ENCODE data around the gene ACTR1A. TPM values are rescaled to one million over a fixed set of nuclear protein-coding genes. Genes with fewer than 3 reads are reported as not detected.

ACTR1A gene
- total RNA-seq, 1 experiment from 2014 or later: 82.1 TPM

DNA sequence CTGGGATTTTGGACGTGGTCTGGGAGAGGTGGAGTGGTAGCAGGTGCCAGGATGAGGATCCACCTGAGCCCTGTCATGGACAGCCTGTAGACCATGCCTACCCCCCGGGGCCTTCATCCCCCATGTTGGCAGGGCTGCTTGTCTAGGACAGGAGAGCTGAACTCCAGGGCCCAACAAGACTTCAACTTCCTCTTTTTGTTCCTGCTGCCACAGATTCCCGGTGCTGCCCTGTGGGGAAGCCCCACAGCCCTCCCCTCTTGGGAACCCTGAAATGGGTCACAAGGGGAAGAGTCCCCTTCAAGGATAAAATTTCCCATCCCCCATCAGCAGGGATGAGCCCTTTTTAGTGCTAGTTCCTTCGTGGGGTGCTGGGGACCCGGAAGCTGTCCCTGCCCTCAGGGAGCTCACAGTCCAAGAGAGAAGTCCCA, 68.9 kb downstream of the ACTR1A start:
- Histone ChIP-seq H2BK12ac (ENCODE audit: insufficient read length, low read depth, low read length) (no peak overlapping the region), H3K9me3 (ENCODE audit: control insufficient read depth, low read depth, low read length) (no peaks in the 10 kb centered on the region), H2BK15ac (ENCODE audit: low read depth, low read length) (no peak overlapping the region), H3K79me2 (ENCODE audit: insufficient read depth, low read length) (no peaks in the 10 kb centered on the region), H2BK120ac (ENCODE audit: low read depth, low read length, poor library complexity, severe bottlenecking) (no peak overlapping the region), H3K4ac (ENCODE audit: low read depth, low read length) (no peak overlapping the region), H3K79me1 (ENCODE audit: insufficient read depth, low read depth, low read length, poor library complexity, severe bottlenecking) (no peaks in the 10 kb centered on the region), H3K14ac (ENCODE audit: insufficient read depth, low read length) (no peak overlapping the region), H4K8ac (replicated peaks; ENCODE audit: insufficient read length, low read depth, low read length) (no peak overlapping the region), H3K27ac (ENCODE audit: insufficient read length, low read depth, low read length) (no peak overlapping the region), H3T11ph (ENCODE audit: low read length) (no peak overlapping the region), H3K27me3 (ENCODE audit: insufficient read depth, low read length) (peaks cover 29% of the 10 kb centered on the region; the same call in 1 of the 2 replicates), H2BK20ac (ENCODE audit: low read depth, low read length, poor library complexity, severe bottlenecking) (no peak overlapping the region), H2AFZ (ENCODE audit: low read length) (no peak overlapping the region), H3K4me1 (ENCODE audit: insufficient read depth, low read length) (peaks cover 5% of the 10 kb centered on the region; the same call in 1 of the 2 replicates), H3K56ac (ENCODE audit: insufficient read length, low read depth, low read length) (no peak overlapping the region), H4K20me1 (ENCODE audit: control insufficient read depth, insufficient read depth, insufficient read length) (no peaks in the 10 kb centered on the region), H2AK5ac (ENCODE audit: insufficient read length, low read length) (no peak overlapping the region), H3K23ac (ENCODE audit: insufficient read length, low read depth, low read length) (no peak overlapping the region), H3K4me2 (ENCODE audit: insufficient read depth, insufficient read length, low read length) (no peak overlapping the region), H3K18ac (ENCODE audit: insufficient read length, low read depth, low read length) (no peak overlapping the region), H3K9ac (ENCODE audit: extremely low read depth, insufficient read length, low read length) (no peak overlapping the region), H4K91ac (ENCODE audit: insufficient read length, low read depth, low read length) (no peak overlapping the region), H3K23me2 (ENCODE audit: insufficient read length, low read depth, low read length, poor library complexity, severe bottlenecking) (peaks cover 9% of the 10 kb centered on the region), H2BK5ac (ENCODE audit: insufficient read length, low read length) (no peak overlapping the region), H4K5ac (ENCODE audit: insufficient read length, low read depth, low read length) (no peak overlapping the region)
- H3K9me3 Mint-ChIP-seq: no peaks in the 10 kb centered on the region; a peak in 1 of 5 replicates
- no peak overlapping the region for H3K27ac Mint-ChIP-seq
- peak overlapping the region in 1 of 2 experiments; percentile 97; a peak in 2 of 5 replicates for H3K4me3 Mint-ChIP-seq
- 0 out of 7 replicates have a peak, but pooled peaks cover 0 to 1% (median 0%) of the 10 kb centered on the region in 3 experiments for H3K36me3 Mint-ChIP-seq (ENCODE audit: insufficient read depth in 1 of 3, low read depth in 3 of 3)
- WGBS (ENCODE audit: extremely low coverage, insufficient read length, low lambda C conversion rate): no CpG with 5 or more reads among the region's 5 CpGs
- no peak for DNase-seq
- peaks cover 62% of the 10 kb centered on the region for H3K27me3 Mint-ChIP-seq (ENCODE audit: low read depth)
- peaks cover 16 to 34% of the 10 kb centered on the region in 2 experiments for H3K4me1 Mint-ChIP-seq
- TF ChIP-seq, protein P1, sequence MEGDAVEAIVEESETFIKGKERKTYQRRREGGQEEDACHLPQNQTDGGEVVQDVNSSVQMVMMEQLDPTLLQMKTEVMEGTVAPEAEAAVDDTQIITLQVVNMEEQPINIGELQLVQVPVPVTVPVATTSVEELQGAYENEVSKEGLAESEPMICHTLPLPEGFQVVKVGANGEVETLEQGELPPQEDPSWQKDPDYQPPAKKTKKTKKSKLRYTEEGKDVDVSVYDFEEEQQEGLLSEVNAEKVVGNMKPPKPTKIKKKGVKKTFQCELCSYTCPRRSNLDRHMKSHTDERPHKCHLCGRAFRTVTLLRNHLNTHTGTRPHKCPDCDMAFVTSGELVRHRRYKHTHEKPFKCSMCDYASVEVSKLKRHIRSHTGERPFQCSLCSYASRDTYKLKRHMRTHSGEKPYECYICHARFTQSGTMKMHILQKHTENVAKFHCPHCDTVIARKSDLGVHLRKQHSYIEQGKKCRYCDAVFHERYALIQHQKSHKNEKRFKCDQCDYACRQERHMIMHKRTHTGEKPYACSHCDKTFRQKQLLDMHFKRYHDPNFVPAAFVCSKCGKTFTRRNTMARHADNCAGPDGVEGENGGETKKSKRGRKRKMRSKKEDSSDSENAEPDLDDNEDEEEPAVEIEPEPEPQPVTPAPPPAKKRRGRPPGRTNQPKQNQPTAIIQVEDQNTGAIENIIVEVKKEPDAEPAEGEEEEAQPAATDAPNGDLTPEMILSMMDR (conservative IDR thresholded peaks at IDR 0.05): no peak

All from H9 (cell line).